ENCODE measurements around the gene MYT1. TPM values are rescaled to one million over a fixed set of nuclear protein-coding genes. Genes with fewer than 3 reads are reported as not detected.
A peak's percentile ranks its signal among the peaks of the same experiment; 100 is the strongest.

MYT1 gene
- total RNA-seq, 4 donors from 2014 or later, result not detected

DNA sequence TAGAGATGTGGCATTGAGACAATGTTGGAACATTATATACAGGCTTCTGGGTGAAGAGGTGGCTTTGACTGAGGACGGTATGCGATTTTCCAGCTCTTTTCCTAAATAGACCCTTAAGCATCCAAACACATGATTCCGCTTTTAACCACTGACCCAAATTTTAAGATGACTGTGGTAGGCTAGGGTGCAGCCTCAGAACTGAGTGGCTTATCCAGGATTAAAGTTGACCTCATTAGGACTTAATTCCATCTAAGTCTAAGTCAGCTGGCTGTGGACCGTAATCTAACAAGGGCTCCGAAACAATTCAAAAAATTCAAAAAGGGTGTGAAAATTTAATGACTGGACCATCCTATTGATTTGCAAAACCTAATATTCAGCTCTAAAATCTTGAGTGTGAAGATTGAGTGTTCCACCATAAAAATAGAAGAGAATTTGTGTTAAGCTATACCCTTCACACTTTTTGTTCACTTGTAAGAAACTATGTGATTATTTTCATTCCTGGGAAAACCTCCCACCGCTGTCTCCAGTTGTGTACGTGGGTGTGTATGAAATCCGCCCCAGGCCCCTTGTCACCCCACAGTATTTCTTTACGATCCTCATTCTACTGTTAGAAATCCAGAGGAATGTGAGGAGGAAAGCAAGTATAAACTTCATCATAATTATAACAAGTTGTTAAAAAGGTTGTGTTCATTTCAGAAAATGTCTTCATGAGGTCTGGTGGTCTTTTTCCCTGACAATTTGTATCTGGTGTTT is 94.0 kb downstream of the MYT1 start:
- 87% methylated on average over 9 of the region's 9 CpGs for WGBS
- H3K27me3 ChIP-seq, result no peaks in the 10 kb centered on the region
- H3K9me3 ChIP-seq, result no peaks in the 10 kb centered on the region
- H3K4me1 ChIP-seq, result peaks cover 51 to 70% (median 55%) of the 10 kb centered on the region in 4 donors
- DNase-seq (ENCODE audit: extremely low spot score), result no peak
- no peak overlapping the region for H3K4me3 ChIP-seq
- TF ChIP-seq POLR2A (IDR thresholded peaks at IDR 0.05; ENCODE audit: low read depth), result no peak
- TF ChIP-seq, protein P1, sequence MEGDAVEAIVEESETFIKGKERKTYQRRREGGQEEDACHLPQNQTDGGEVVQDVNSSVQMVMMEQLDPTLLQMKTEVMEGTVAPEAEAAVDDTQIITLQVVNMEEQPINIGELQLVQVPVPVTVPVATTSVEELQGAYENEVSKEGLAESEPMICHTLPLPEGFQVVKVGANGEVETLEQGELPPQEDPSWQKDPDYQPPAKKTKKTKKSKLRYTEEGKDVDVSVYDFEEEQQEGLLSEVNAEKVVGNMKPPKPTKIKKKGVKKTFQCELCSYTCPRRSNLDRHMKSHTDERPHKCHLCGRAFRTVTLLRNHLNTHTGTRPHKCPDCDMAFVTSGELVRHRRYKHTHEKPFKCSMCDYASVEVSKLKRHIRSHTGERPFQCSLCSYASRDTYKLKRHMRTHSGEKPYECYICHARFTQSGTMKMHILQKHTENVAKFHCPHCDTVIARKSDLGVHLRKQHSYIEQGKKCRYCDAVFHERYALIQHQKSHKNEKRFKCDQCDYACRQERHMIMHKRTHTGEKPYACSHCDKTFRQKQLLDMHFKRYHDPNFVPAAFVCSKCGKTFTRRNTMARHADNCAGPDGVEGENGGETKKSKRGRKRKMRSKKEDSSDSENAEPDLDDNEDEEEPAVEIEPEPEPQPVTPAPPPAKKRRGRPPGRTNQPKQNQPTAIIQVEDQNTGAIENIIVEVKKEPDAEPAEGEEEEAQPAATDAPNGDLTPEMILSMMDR (IDR thresholded peaks at IDR 0.05), result no peak
- TF ChIP-seq EP300 (IDR thresholded peaks at IDR 0.05), result no peak
- TF ChIP-seq POLR2AphosphoS5 (IDR thresholded peaks at IDR 0.05), result no peak
- intact Hi-C loops (cut with DNase I), result no loop called here
- H3K36me3 ChIP-seq, result peaks cover 0 to 11% (median 2%) of the 10 kb centered on the region in 4 donors
- no peak overlapping the region for H3K27ac ChIP-seq (replicated peaks in 1 of 4)

- no peaks in the 10 kb centered on the region for H3K27me3 ChIP-seq
- 79% methylated on average over 5 of the region's 6 CpGs for WGBS
- H3K4me1 ChIP-seq, result peaks cover 47 to 66% (median 56%) of the 10 kb centered on the region in 4 donors
- peaks cover 0 to 22% (median 2%) of the 10 kb centered on the region in 4 donors for H3K36me3 ChIP-seq
- peak overlapping the region in 1 of 4 donors; percentile 37 for H3K27ac ChIP-seq (replicated peaks in 1 of 4)
- H3K4me3 ChIP-seq, result no peak overlapping the region
- TF ChIP-seq EP300 (IDR thresholded peaks at IDR 0.05) (no peak), POLR2A (IDR thresholded peaks at IDR 0.05; ENCODE audit: low read depth) (no peak)
- TF ChIP-seq, protein P1 (IDR thresholded peaks at IDR 0.05), result no peak
- H3K9me3 ChIP-seq, result no peaks in the 10 kb centered on the region
- intact Hi-C loops (cut with DNase I), result no loop called here
- no peak for DNase-seq (ENCODE audit: extremely low spot score)
Observed at GRCh38 chr20:64260239-64260638, 96.0 kb downstream of the MYT1 start.

GRCh38 chr20:64261138-64261537 is 96.9 kb downstream of the MYT1 start:
- peaks cover 44 to 66% (median 59%) of the 10 kb centered on the region in 4 donors for H3K4me1 ChIP-seq
- no peak for DNase-seq (ENCODE audit: extremely low spot score)

DNA sequence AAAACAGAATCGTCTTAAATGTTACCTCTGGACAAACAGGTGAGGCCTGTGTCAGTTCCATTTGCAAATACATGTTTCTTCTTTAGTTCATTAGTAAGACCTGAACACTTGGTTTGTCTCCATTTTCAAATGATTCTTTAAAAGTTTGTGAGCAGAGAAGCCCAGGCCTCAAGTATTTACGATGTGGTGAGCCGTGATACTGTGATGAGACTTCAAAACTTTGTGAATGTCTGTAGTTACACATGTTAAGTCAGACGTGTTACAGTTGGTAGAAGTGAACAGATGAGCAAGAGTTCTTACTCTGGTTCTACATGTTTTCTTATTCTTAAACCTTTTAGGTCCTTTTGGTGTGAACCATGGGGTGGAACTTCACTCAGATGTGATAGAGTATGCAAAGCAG is 99.8 kb downstream of the MYT1 start:
- no peak overlapping the region for H3K4me3 ChIP-seq
- TF ChIP-seq EP300 (IDR thresholded peaks at IDR 0.05) (no peak), POLR2A (IDR thresholded peaks at IDR 0.05; ENCODE audit: low read depth) (no peak), POLR2AphosphoS5 (IDR thresholded peaks at IDR 0.05) (no peak)
- TF ChIP-seq, protein P1 (IDR thresholded peaks at IDR 0.05), result no peak
- intact Hi-C loops (cut with DNase I), result no loop called here
- DNase-seq (ENCODE audit: extremely low spot score), result no peak
- WGBS, result 78% methylated on average over 4 of the region's 4 CpGs
- no peak overlapping the region for H3K27ac ChIP-seq (replicated peaks in 1 of 4)
- peaks cover 24 to 44% (median 33%) of the 10 kb centered on the region in 4 donors for H3K4me1 ChIP-seq
- no peaks in the 10 kb centered on the region for H3K27me3 ChIP-seq
- H3K36me3 ChIP-seq, result peaks cover 0 to 44% (median 15%) of the 10 kb centered on the region in 4 donors
- H3K9me3 ChIP-seq, result no peaks in the 10 kb centered on the region

More at GRCh38 chr20:64261138-64261537, 96.9 kb downstream of the MYT1 start:
- H3K4me3 ChIP-seq, result peak overlapping the region in 1 of 4 donors; percentile 6
- 45% methylated on average over 9 of the region's 9 CpGs for WGBS
- H3K27me3 ChIP-seq, result no peaks in the 10 kb centered on the region
- no peaks in the 10 kb centered on the region for H3K9me3 ChIP-seq
- H3K36me3 ChIP-seq, result peaks cover 0 to 31% (median 6%) of the 10 kb centered on the region in 4 donors
- intact Hi-C loops (cut with DNase I), result no loop called here
- peak overlapping the region; percentile 16 to 47 (median 42) for H3K27ac ChIP-seq (replicated peaks in 1 of 4)
- TF ChIP-seq EP300 (IDR thresholded peaks at IDR 0.05) (no peak), POLR2A (IDR thresholded peaks at IDR 0.05; ENCODE audit: low read depth) (no peak), POLR2AphosphoS5 (IDR thresholded peaks at IDR 0.05) (no peak)
- TF ChIP-seq, protein P1 (IDR thresholded peaks at IDR 0.05), result no peak
